OCI-LY7 (cell line): Measurements from ENCODE around the gene CHST11.

ENCODE experiments used
- EZH2phosphoT487 ChIP-seq: fragments of 200-600 bp; sonication (generic); IDR thresholded peaks from 2 replicates; pipeline ENCODE4 v1.6.1; 2018; ENCODE audit warnings: low read depth, borderline replicate concordance, mild to moderate bottlenecking, mixed run types, antibody characterized with exemption, low read length, moderate library complexity, mixed read lengths
- TF ChIP-seq, protein P1 (sequence below): fragments of 200-600 bp; sonication (generic); conservative IDR thresholded peaks from 2 replicates; pipeline ENCODE4 v1.5.1; 2014; ENCODE audit warnings: mild to moderate bottlenecking, antibody characterized with exemption, low read length, moderate library complexity, mixed read lengths

DNA sequence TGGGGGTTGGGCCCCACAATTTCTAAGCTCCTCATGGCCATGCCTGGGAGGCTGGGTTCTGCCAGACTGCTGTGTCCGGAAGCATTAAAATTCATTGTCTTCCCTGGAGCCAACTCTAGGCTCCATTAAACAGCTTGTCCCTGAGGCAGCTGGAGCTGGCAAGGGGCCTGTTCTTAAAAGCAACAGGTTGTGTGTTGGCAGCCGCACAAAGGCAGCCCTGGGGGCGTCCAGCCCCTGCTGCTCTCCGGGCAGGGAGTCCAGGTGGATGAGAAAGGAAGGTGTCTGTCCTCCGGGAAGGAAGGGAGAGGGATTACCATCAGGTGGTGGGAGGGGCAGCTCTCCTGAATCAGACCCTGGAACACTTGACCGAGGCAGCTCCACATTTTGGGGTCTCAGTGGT is 98.9 kb downstream of the CHST11 start:
- TF ChIP-seq, protein P1, sequence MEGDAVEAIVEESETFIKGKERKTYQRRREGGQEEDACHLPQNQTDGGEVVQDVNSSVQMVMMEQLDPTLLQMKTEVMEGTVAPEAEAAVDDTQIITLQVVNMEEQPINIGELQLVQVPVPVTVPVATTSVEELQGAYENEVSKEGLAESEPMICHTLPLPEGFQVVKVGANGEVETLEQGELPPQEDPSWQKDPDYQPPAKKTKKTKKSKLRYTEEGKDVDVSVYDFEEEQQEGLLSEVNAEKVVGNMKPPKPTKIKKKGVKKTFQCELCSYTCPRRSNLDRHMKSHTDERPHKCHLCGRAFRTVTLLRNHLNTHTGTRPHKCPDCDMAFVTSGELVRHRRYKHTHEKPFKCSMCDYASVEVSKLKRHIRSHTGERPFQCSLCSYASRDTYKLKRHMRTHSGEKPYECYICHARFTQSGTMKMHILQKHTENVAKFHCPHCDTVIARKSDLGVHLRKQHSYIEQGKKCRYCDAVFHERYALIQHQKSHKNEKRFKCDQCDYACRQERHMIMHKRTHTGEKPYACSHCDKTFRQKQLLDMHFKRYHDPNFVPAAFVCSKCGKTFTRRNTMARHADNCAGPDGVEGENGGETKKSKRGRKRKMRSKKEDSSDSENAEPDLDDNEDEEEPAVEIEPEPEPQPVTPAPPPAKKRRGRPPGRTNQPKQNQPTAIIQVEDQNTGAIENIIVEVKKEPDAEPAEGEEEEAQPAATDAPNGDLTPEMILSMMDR: no peak
- no peak for TF ChIP-seq EZH2phosphoT487
